GM23338 (cell line): ENCODE data around the gene LYRM9. TPM values are rescaled to one million over a fixed set of nuclear protein-coding genes. Genes with fewer than 3 reads are reported as not detected.

Source experiments
- ATAC-seq: fragments of 200-7000 bp; cut with Tn5 transposase; 3 replicates; pipeline ENCODE4 v1.9.1; 2020
- DNase-seq: peaks from one replicate; pipeline ENCODE4 v3.0.0-alpha.2; 2015; ENCODE audit warnings: low spot score
- H2AFZ ChIP-seq: fragments of 200-600 bp; sonication (generic); 2 replicates; pipeline ENCODE4 v1.8.0; 2016; ENCODE audit warnings: antibody characterized with exemption, mild to moderate bottlenecking, moderate library complexity
- H3F3A ChIP-seq: fragments of 200-600 bp; sonication (generic); replicated peaks from 2 replicates; pipeline ENCODE4 v1.8.0; 2017; ENCODE audit warnings: antibody characterized with exemption, mixed run types, low read depth
- H3K27ac ChIP-seq: fragments of 200-600 bp; sonication (generic); 2 replicates; pipeline ENCODE4 v1.6.1; 2016; ENCODE audit warnings: low read depth
- H3K27me3 ChIP-seq: fragments of 200-600 bp; sonication (generic); 2 replicates; pipeline ENCODE4 v1.8.0; 2016; ENCODE audit warnings: mild to moderate bottlenecking, mixed run types, moderate library complexity; ENCODE audit not compliant: insufficient read depth
- H3K36me3 ChIP-seq: fragments of 200-600 bp; sonication (generic); 2 replicates; pipeline ENCODE4 v1.8.0; 2016; ENCODE audit warnings: mild to moderate bottlenecking; ENCODE audit not compliant: insufficient read depth
- H3K4me1 ChIP-seq: fragments of 200-600 bp; sonication (generic); 2 replicates; pipeline ENCODE4 v1.8.0; 2016; ENCODE audit warnings: mild to moderate bottlenecking, moderate library complexity; ENCODE audit not compliant: insufficient read depth
- H3K4me2 ChIP-seq: fragments of 200-600 bp; sonication (generic); 2 replicates; pipeline ENCODE4 v1.7.1; 2017; ENCODE audit warnings: mixed run types
- H3K4me3 ChIP-seq: fragments of 200-600 bp; sonication (generic); 2 replicates; pipeline ENCODE4 v1.6.1; 2016; ENCODE audit warnings: mixed run types
- H3K79me2 ChIP-seq: fragments of 200-600 bp; sonication (generic); replicated peaks from 2 replicates; pipeline ENCODE4 v1.8.0; 2017; ENCODE audit warnings: mild to moderate bottlenecking; ENCODE audit not compliant: insufficient read depth
- H3K9me2 ChIP-seq: fragments of 200-600 bp; sonication (generic); 2 replicates; pipeline ENCODE4 v1.8.0; 2017; ENCODE audit not compliant: insufficient read depth
- H4K20me1 ChIP-seq: fragments of 200-600 bp; sonication (generic); replicated peaks from 2 replicates; pipeline ENCODE4 v1.8.0; 2017; ENCODE audit warnings: mild to moderate bottlenecking; ENCODE audit not compliant: insufficient read depth
- H3K27ac Mint-ChIP-seq: 2 replicates; pipeline ENCODE4 v1.8.0; 2020; ENCODE audit warnings: inconsistent platforms, mild to moderate bottlenecking, moderate library complexity, mixed read lengths
- H3K27me3 Mint-ChIP-seq: 3 replicates; pipeline ENCODE4 v1.8.0; 2022; ENCODE audit warnings: low read depth, mild to moderate bottlenecking, moderate library complexity, mixed read lengths, inconsistent platforms; ENCODE audit not compliant: insufficient read depth, poor library complexity
- H3K36me3 Mint-ChIP-seq: 3 replicates; pipeline ENCODE4 v1.8.0; 2021; ENCODE audit warnings: low read depth, mild to moderate bottlenecking, inconsistent platforms, moderate library complexity, mixed read lengths
- H3K4me1 Mint-ChIP-seq: 3 replicates; pipeline ENCODE4 v1.8.0; 2020; ENCODE audit warnings: mild to moderate bottlenecking, inconsistent platforms, mixed read lengths
- H3K4me3 Mint-ChIP-seq: 3 replicates; pipeline ENCODE4 v1.8.0; 2021; ENCODE audit warnings: moderate library complexity, mild to moderate bottlenecking, inconsistent platforms, mixed read lengths
- H3K9me3 Mint-ChIP-seq: 3 replicates; pipeline ENCODE4 v1.8.0; 2020; ENCODE audit warnings: moderate library complexity, mild to moderate bottlenecking, inconsistent platforms, mixed read lengths
- EZH2 ChIP-seq: fragments of 200-600 bp; sonication (generic); IDR thresholded peaks from one replicate; pipeline ENCODE4 v1.8.0; 2017; ENCODE audit warnings: antibody characterized with exemption, mild to moderate bottlenecking, low read depth; ENCODE audit not compliant: unreplicated experiment
- EZH2phosphoT487 ChIP-seq: fragments of 200-600 bp; sonication (generic); IDR thresholded peaks from one replicate; pipeline ENCODE4 v1.8.1; 2018; ENCODE audit warnings: antibody characterized with exemption; ENCODE audit not compliant: unreplicated experiment
- NANOG ChIP-seq: IDR thresholded peaks from 2 replicates; pipeline ENCODE4 v1.6.1; 2016; ENCODE audit warnings: antibody characterized with exemption, borderline replicate concordance
- polyA plus RNA-seq: library from polyadenylated mRNA; unstranded; fragments of >200 nt; fragmentation: Nextera tagmentation; extraction: Ambion mirVana; gene quantifications from 2 replicates; pipeline ENCODE4 v1.2.1, GENCODE V29; 2016
- total RNA-seq: library from RNA; depleted of rRNA; stranded (reverse); fragments of >200 nt; shearing (Covaris generic); gene quantifications from 2 replicates; pipeline ENCODE4 v1.2.3, GENCODE V29; 2014
- TF ChIP-seq, protein P1 (sequence below), 2 experiments: fragments of 200-600 bp in 1 of 2; sonication (generic) in 1 of 2; conservative IDR thresholded peaks; 2 replicates each; pipeline versions ENCODE4 v1.5.1 to v1.6.1; 2016 to 2017; ENCODE audit warnings: antibody characterized with exemption in 2 of 2, low read depth in 2 of 2, mild to moderate bottlenecking in 2 of 2, moderate library complexity in 1 of 2
- TF ChIP-seq, protein P2 (sequence below): IDR thresholded peaks from 2 replicates; pipeline ENCODE4 v1.6.1; 2016; ENCODE audit warnings: antibody characterized with exemption
- TF ChIP-seq, protein P3 (sequence below): IDR thresholded peaks from one replicate; pipeline ENCODE4 v1.6.1; 2018; ENCODE audit warnings: antibody characterized with exemption; ENCODE audit not compliant: unreplicated experiment
- TF ChIP-seq, protein P4 (sequence below): fragments of 250-450 bp; sonication (Bioruptor Pico); IDR thresholded peaks from 2 replicates; pipeline ENCODE4 v1.5.0; 2020; ENCODE audit warnings: mild to moderate bottlenecking, moderate library complexity

LYRM9 gene
- total and polyA plus RNA-seq, 2 experiments from 2014 or later: 4.7 to 6.2 TPM

DNA sequence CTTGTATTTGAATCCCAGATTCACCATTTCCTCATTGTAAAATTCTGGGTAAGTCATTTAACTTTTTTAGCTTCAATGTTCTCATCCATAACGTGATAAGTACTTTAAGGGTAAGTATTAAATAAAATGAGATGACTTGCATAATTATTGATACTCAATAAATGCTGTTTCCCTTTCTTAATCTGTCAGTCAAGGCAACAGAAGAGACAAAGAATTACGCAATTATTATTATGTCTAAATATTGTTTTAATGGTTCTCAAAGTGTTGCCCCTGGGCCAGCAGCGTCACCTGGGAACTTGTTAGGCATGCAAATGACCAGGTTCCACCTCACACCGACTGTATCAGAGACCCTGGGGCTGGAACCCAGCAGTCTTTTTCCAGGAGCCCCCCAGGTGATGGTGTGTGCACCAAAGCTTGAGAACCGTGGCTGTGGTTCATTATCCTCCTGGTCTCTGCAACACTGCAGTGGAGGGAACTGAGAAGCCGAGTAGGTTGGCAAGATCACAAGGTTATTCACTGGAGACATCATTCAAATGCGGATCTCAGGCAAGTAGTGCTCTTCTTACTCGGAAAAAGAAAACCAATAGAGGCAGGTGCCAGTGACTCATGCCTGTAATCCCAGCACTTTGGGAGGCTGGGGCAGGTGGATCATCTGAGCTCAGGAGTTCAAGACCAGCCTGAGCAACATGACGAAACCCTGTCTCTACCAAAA is 43.5 kb downstream of the LYRM9 start:
- no peaks in the 10 kb centered on the region for H3F3A ChIP-seq
- no peak overlapping the region for H3K27ac Mint-ChIP-seq
- ATAC-seq (peak; percentile 72), DNase-seq (peak; percentile 24)
- H3K27me3 ChIP-seq: no peaks in the 10 kb centered on the region
- peaks cover 12% of the 10 kb centered on the region for H3K4me1 Mint-ChIP-seq
- no peaks in the 10 kb centered on the region for H3K79me2 ChIP-seq
- H4K20me1 ChIP-seq: no peaks in the 10 kb centered on the region
- H3K36me3 ChIP-seq: no peaks in the 10 kb centered on the region
- no peaks in the 10 kb centered on the region for H3K27me3 Mint-ChIP-seq
- no peaks in the 10 kb centered on the region for H3K9me2 ChIP-seq
- no peaks in the 10 kb centered on the region; the same call in 2 of the 3 replicates for H3K36me3 Mint-ChIP-seq
- no peak overlapping the region for H3K4me3 ChIP-seq
- peaks cover 4% of the 10 kb centered on the region; the same call in 1 of the 2 replicates for H3K4me1 ChIP-seq
- no peak overlapping the region for H3K4me2 ChIP-seq
- H2AFZ ChIP-seq: no peak overlapping the region; the same call in 1 of the 2 replicates
- H3K27ac ChIP-seq: no peak overlapping the region
- TF ChIP-seq, protein P1, sequence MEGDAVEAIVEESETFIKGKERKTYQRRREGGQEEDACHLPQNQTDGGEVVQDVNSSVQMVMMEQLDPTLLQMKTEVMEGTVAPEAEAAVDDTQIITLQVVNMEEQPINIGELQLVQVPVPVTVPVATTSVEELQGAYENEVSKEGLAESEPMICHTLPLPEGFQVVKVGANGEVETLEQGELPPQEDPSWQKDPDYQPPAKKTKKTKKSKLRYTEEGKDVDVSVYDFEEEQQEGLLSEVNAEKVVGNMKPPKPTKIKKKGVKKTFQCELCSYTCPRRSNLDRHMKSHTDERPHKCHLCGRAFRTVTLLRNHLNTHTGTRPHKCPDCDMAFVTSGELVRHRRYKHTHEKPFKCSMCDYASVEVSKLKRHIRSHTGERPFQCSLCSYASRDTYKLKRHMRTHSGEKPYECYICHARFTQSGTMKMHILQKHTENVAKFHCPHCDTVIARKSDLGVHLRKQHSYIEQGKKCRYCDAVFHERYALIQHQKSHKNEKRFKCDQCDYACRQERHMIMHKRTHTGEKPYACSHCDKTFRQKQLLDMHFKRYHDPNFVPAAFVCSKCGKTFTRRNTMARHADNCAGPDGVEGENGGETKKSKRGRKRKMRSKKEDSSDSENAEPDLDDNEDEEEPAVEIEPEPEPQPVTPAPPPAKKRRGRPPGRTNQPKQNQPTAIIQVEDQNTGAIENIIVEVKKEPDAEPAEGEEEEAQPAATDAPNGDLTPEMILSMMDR (conservative IDR thresholded peaks at IDR 0.05; ENCODE audit: low read depth in 2 of 2): no peak
- TF ChIP-seq EZH2 (no peak), EZH2phosphoT487 (no peak), NANOG (no peak)
- TF ChIP-seq, protein P2, sequence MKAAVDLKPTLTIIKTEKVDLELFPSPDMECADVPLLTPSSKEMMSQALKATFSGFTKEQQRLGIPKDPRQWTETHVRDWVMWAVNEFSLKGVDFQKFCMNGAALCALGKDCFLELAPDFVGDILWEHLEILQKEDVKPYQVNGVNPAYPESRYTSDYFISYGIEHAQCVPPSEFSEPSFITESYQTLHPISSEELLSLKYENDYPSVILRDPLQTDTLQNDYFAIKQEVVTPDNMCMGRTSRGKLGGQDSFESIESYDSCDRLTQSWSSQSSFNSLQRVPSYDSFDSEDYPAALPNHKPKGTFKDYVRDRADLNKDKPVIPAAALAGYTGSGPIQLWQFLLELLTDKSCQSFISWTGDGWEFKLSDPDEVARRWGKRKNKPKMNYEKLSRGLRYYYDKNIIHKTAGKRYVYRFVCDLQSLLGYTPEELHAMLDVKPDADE: no peak
- TF ChIP-seq, protein P3, sequence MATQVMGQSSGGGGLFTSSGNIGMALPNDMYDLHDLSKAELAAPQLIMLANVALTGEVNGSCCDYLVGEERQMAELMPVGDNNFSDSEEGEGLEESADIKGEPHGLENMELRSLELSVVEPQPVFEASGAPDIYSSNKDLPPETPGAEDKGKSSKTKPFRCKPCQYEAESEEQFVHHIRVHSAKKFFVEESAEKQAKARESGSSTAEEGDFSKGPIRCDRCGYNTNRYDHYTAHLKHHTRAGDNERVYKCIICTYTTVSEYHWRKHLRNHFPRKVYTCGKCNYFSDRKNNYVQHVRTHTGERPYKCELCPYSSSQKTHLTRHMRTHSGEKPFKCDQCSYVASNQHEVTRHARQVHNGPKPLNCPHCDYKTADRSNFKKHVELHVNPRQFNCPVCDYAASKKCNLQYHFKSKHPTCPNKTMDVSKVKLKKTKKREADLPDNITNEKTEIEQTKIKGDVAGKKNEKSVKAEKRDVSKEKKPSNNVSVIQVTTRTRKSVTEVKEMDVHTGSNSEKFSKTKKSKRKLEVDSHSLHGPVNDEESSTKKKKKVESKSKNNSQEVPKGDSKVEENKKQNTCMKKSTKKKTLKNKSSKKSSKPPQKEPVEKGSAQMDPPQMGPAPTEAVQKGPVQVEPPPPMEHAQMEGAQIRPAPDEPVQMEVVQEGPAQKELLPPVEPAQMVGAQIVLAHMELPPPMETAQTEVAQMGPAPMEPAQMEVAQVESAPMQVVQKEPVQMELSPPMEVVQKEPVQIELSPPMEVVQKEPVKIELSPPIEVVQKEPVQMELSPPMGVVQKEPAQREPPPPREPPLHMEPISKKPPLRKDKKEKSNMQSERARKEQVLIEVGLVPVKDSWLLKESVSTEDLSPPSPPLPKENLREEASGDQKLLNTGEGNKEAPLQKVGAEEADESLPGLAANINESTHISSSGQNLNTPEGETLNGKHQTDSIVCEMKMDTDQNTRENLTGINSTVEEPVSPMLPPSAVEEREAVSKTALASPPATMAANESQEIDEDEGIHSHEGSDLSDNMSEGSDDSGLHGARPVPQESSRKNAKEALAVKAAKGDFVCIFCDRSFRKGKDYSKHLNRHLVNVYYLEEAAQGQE: no peak
- TF ChIP-seq, protein P4, sequence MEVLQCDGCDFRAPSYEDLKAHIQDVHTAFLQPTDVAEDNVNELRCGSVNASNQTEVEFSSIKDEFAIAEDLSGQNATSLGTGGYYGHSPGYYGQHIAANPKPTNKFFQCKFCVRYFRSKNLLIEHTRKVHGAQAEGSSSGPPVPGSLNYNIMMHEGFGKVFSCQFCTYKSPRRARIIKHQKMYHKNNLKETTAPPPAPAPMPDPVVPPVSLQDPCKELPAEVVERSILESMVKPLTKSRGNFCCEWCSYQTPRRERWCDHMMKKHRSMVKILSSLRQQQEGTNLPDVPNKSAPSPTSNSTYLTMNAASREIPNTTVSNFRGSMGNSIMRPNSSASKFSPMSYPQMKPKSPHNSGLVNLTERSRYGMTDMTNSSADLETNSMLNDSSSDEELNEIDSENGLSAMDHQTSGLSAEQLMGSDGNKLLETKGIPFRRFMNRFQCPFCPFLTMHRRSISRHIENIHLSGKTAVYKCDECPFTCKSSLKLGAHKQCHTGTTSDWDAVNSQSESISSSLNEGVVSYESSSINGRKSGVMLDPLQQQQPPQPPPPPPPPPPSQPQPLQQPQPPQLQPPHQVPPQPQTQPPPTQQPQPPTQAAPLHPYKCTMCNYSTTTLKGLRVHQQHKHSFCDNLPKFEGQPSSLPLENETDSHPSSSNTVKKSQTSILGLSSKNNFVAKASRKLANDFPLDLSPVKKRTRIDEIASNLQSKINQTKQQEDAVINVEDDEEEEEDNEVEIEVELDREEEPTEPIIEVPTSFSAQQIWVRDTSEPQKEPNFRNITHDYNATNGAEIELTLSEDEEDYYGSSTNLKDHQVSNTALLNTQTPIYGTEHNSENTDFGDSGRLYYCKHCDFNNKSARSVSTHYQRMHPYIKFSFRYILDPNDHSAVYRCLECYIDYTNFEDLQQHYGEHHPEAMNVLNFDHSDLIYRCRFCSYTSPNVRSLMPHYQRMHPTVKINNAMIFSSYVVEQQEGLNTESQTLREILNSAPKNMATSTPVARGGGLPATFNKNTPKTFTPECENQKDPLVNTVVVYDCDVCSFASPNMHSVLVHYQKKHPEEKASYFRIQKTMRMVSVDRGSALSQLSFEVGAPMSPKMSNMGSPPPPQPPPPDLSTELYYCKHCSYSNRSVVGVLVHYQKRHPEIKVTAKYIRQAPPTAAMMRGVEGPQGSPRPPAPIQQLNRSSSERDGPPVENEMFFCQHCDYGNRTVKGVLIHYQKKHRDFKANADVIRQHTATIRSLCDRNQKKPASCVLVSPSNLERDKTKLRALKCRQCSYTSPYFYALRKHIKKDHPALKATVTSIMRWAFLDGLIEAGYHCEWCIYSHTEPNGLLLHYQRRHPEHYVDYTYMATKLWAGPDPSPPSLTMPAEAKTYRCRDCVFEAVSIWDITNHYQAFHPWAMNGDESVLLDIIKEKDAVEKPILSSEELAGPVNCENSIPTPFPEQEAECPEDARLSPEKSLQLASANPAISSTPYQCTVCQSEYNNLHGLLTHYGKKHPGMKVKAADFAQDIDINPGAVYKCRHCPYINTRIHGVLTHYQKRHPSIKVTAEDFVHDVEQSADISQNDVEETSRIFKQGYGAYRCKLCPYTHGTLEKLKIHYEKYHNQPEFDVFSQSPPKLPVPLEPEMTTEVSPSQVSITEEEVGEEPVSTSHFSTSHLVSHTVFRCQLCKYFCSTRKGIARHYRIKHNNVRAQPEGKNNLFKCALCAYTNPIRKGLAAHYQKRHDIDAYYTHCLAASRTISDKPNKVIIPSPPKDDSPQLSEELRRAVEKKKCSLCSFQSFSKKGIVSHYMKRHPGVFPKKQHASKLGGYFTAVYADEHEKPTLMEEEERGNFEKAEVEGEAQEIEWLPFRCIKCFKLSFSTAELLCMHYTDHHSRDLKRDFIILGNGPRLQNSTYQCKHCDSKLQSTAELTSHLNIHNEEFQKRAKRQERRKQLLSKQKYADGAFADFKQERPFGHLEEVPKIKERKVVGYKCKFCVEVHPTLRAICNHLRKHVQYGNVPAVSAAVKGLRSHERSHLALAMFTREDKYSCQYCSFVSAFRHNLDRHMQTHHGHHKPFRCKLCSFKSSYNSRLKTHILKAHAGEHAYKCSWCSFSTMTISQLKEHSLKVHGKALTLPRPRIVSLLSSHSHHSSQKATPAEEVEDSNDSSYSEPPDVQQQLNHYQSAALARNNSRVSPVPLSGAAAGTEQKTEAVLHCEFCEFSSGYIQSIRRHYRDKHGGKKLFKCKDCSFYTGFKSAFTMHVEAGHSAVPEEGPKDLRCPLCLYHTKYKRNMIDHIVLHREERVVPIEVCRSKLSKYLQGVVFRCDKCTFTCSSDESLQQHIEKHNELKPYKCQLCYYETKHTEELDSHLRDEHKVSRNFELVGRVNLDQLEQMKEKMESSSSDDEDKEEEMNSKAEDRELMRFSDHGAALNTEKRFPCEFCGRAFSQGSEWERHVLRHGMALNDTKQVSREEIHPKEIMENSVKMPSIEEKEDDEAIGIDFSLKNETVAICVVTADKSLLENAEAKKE (CRISPR knock-in tag): no peak
- no peaks in the 10 kb centered on the region for H3K9me3 Mint-ChIP-seq
- no peak overlapping the region for H3K4me3 Mint-ChIP-seq
